ENCODE results near the gene PASK.
A peak's percentile ranks its signal among the peaks of the same experiment; 100 is the strongest.

DNA sequence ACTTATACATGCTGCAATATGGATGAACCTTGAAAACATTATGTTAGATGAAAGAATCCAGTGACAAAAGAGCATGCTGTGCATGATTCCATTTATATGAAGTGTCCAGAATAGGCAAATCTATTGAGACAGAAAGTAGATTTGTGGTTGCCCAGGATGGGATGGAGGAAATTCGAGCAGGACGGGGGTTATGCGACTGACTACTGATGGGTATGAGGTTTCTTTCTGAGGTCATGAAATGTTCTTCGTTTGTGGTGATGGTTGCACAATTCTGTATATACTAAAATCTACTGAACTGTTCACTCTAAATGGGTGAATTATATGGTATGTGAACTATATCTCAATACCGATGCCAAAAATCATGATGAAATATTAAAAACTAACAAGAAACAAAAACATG, 28.3 kb downstream of the PASK start:
- TF ChIP-seq, protein P1, sequence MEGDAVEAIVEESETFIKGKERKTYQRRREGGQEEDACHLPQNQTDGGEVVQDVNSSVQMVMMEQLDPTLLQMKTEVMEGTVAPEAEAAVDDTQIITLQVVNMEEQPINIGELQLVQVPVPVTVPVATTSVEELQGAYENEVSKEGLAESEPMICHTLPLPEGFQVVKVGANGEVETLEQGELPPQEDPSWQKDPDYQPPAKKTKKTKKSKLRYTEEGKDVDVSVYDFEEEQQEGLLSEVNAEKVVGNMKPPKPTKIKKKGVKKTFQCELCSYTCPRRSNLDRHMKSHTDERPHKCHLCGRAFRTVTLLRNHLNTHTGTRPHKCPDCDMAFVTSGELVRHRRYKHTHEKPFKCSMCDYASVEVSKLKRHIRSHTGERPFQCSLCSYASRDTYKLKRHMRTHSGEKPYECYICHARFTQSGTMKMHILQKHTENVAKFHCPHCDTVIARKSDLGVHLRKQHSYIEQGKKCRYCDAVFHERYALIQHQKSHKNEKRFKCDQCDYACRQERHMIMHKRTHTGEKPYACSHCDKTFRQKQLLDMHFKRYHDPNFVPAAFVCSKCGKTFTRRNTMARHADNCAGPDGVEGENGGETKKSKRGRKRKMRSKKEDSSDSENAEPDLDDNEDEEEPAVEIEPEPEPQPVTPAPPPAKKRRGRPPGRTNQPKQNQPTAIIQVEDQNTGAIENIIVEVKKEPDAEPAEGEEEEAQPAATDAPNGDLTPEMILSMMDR (conservative IDR thresholded peaks at IDR 0.05; ENCODE audit: low read depth, low read length), result no peak
- no peak for TF ChIP-seq POLR2A (IDR thresholded peaks at IDR 0.05; ENCODE audit: low read depth, low read length)
- no peak for TF ChIP-seq MAFK (IDR thresholded peaks at IDR 0.05; ENCODE audit: low read depth, low read length)
- no peak for TF ChIP-seq FOS (IDR thresholded peaks at IDR 0.05; ENCODE audit: low read depth, low read length)
- TF ChIP-seq RFX5 (IDR thresholded peaks at IDR 0.05; ENCODE audit: low read depth, low read length), result no peak
- TF ChIP-seq, protein P2, sequence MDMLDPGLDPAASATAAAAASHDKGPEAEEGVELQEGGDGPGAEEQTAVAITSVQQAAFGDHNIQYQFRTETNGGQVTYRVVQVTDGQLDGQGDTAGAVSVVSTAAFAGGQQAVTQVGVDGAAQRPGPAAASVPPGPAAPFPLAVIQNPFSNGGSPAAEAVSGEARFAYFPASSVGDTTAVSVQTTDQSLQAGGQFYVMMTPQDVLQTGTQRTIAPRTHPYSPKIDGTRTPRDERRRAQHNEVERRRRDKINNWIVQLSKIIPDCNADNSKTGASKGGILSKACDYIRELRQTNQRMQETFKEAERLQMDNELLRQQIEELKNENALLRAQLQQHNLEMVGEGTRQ (IDR thresholded peaks at IDR 0.05; ENCODE audit: low read depth, low read length), result no peak
- no peak for TF ChIP-seq RAD21 (IDR thresholded peaks at IDR 0.05; ENCODE audit: low read length)
- no peak for TF ChIP-seq BHLHE40 (IDR thresholded peaks at IDR 0.05; ENCODE audit: low read depth, low read length)
- TF ChIP-seq MXI1 (IDR thresholded peaks at IDR 0.05; ENCODE audit: borderline replicate concordance, low read depth, low read length), result no peak
- no peak for TF ChIP-seq SMC3 (IDR thresholded peaks at IDR 0.05; ENCODE audit: low read depth, low read length)
- no peak for TF ChIP-seq CHD1 (IDR thresholded peaks at IDR 0.05; ENCODE audit: low read depth, low read length)
- 0 out of 2 replicates have a peak, but pooled peaks have one; percentile 6 for TF ChIP-seq CEBPB (IDR thresholded peaks at IDR 0.05; ENCODE audit: low read depth, low read length)

All from IMR-90 (cell line).